GM12864 (cell line): ENCODE data around the gene ITPR1.

Experiments
- DNase-seq: peaks from one replicate; pipeline ENCODE4 v3.0.0-alpha.2; 2011; ENCODE audit warnings: low read depth
- H3K4me3 ChIP-seq: 2 replicates; pipeline ENCODE4 v1.5.1; 2011; ENCODE audit warnings: mild to moderate bottlenecking, low read depth, low read length, control low read depth
- CTCF ChIP-seq: IDR thresholded peaks from 2 replicates; pipeline ENCODE4 v1.5.1; 2011; ENCODE audit warnings: low read depth, mild to moderate bottlenecking, moderate library complexity, low read length, control low read depth, inconsistent platforms; ENCODE audit errors: missing control alignments

Gene ITPR1

GRCh38 chr3:4517093-4517492 is 23.9 kb downstream of the ITPR1 start:
- no peak for TF ChIP-seq CTCF
- H3K4me3 ChIP-seq = no peak overlapping the region
- no peak for DNase-seq

GRCh38 chr3:4517643-4518311 is 24.6 kb downstream of the ITPR1 start:
- no peak for DNase-seq
- TF ChIP-seq CTCF = no peak
- H3K4me3 ChIP-seq = no peak overlapping the region

- no peak for DNase-seq
- TF ChIP-seq CTCF = no peak
These were observed 27.1 kb downstream of the ITPR1 start for GRCh38 chr3:4520033-4520816.

GRCh38 chr3:4522947-4523346 is 29.8 kb downstream of the ITPR1 start:
- DNase-seq = no peak
- H3K4me3 ChIP-seq = no peak overlapping the region
- no peak for TF ChIP-seq CTCF

More at GRCh38 chr3:4520033-4520816, 27.1 kb downstream of the ITPR1 start:
- H3K4me3 ChIP-seq = no peak overlapping the region

GRCh38 chr3:4523710-4524698 is 30.9 kb downstream of the ITPR1 start:
- no peak overlapping the region for H3K4me3 ChIP-seq
- DNase-seq = no peak
- no peak for TF ChIP-seq CTCF

GRCh38 chr3:4525560-4526223 is 32.5 kb downstream of the ITPR1 start:
- no peak for DNase-seq
- no peak for TF ChIP-seq CTCF
- H3K4me3 ChIP-seq = no peak overlapping the region
